HG02840 (cell line): ENCODE results near the gene KICS2.

ENCODE experiments used
- ATAC-seq: cut with Tn5 transposase; IDR thresholded peaks from one replicate; pipeline ENCODE4 v1.9.1; 2021; ENCODE audit warnings: mild to moderate bottlenecking, moderate library complexity, moderate number of reproducible peaks; ENCODE audit not compliant: unreplicated experiment, low FRiP score

Gene KICS2

GRCh38 chr12:64177001-64177400, 45.1 kb downstream of the KICS2 start:
- ATAC-seq: no peak

- ATAC-seq: no peak
Observed at GRCh38 chr12:64175254-64175945, 46.7 kb downstream of the KICS2 start.

- no peak for ATAC-seq
Observed at GRCh38 chr12:64173456-64173855, 48.6 kb downstream of the KICS2 start.
